HEK293 (cell line): ENCODE measurements around the gene CDKL5.

ENCODE experiments used
- CTCF ChIP-seq: fragments of 450-650 bp; formaldehyde crosslinking; IDR thresholded peaks from 2 replicates; pipeline ENCODE4 v1.5.1; 2016; ENCODE audit warnings: missing biosample characterization, missing genetic modification characterization
- GLIS2 ChIP-seq: fragments of 450-650 bp; formaldehyde crosslinking; IDR thresholded peaks from 2 replicates; pipeline ENCODE4 v1.5.1; 2016; ENCODE audit warnings: missing biosample characterization, missing genetic modification characterization
- IKZF3 ChIP-seq: fragments of 450-650 bp; IDR thresholded peaks from 2 replicates; pipeline ENCODE4 v1.5.0; 2018; ENCODE audit warnings: missing biosample characterization, mild to moderate bottlenecking, missing genetic modification characterization, moderate library complexity
- MEIS1 ChIP-seq: sonication (generic); formaldehyde crosslinking; IDR thresholded peaks from 2 replicates; pipeline ENCODE4 v1.8.1; 2022; ENCODE audit warnings: missing genetic modification reagents, mild to moderate bottlenecking, borderline replicate concordance
- MYNN ChIP-seq: fragments of 450-650 bp; formaldehyde crosslinking; IDR thresholded peaks from 2 replicates; pipeline ENCODE4 v1.5.1; 2016; ENCODE audit warnings: missing biosample characterization, missing genetic modification characterization, borderline replicate concordance
- RBAK ChIP-seq: fragments of 450-650 bp; formaldehyde crosslinking; IDR thresholded peaks from 2 replicates; pipeline ENCODE4 v1.5.1; 2016; ENCODE audit warnings: missing biosample characterization, missing genetic modification characterization
- SALL2 ChIP-seq: fragments of 450-650 bp; formaldehyde crosslinking; IDR thresholded peaks from 2 replicates; pipeline ENCODE4 v1.5.0; 2017; ENCODE audit warnings: missing biosample characterization, mild to moderate bottlenecking, missing genetic modification characterization, borderline replicate concordance
- SCRT2 ChIP-seq: fragments of 450-650 bp; formaldehyde crosslinking; IDR thresholded peaks from 2 replicates; pipeline ENCODE4 v1.5.1; 2016; ENCODE audit warnings: missing biosample characterization, missing genetic modification characterization
- SP7 ChIP-seq: fragments of 450-650 bp; formaldehyde crosslinking; IDR thresholded peaks from 2 replicates; pipeline ENCODE4 v1.5.1; 2016; ENCODE audit warnings: missing biosample characterization, missing genetic modification characterization
- TCF7L2 ChIP-seq: IDR thresholded peaks from 2 replicates; pipeline ENCODE4 v1.6.1; 2011; ENCODE audit warnings: low read depth, mild to moderate bottlenecking, inconsistent platforms, low read length, moderate library complexity, borderline replicate concordance
- TRIM28 ChIP-seq: IDR thresholded peaks from 2 replicates; pipeline ENCODE4 v1.6.1; 2011; ENCODE audit warnings: low read length, control low read depth, borderline replicate concordance
- YY1 ChIP-seq: fragments of 450-650 bp; formaldehyde crosslinking; IDR thresholded peaks from 2 replicates; pipeline ENCODE4 v1.5.1; 2018; ENCODE audit warnings: missing biosample characterization, missing genetic modification characterization
- ZBTB10 ChIP-seq: fragments of 450-650 bp; formaldehyde crosslinking; IDR thresholded peaks from 2 replicates; pipeline ENCODE4 v1.5.1; 2016; ENCODE audit warnings: missing biosample characterization, missing genetic modification characterization
- ZBTB11 ChIP-seq: fragments of 450-650 bp; formaldehyde crosslinking; conservative IDR thresholded peaks from 2 replicates; pipeline ENCODE4 v1.5.1; 2016; ENCODE audit warnings: low read depth, missing biosample characterization, missing genetic modification characterization
- ZBTB44 ChIP-seq: fragments of 450-650 bp; IDR thresholded peaks from 2 replicates; pipeline ENCODE4 v1.5.1; 2018; ENCODE audit warnings: missing biosample characterization, mild to moderate bottlenecking, missing genetic modification characterization
- ZIC2 ChIP-seq: fragments of 450-650 bp; formaldehyde crosslinking; IDR thresholded peaks from 2 replicates; pipeline ENCODE4 v1.5.1; 2016; ENCODE audit warnings: missing biosample characterization, missing genetic modification characterization
- ZNF140 ChIP-seq: fragments of 450-650 bp; formaldehyde crosslinking; IDR thresholded peaks from 2 replicates; pipeline ENCODE4 v1.5.1; 2016; ENCODE audit warnings: missing biosample characterization, missing genetic modification characterization
- ZNF211 ChIP-seq: fragments of 450-650 bp; formaldehyde crosslinking; IDR thresholded peaks from 2 replicates; pipeline ENCODE4 v1.5.1; 2016; ENCODE audit warnings: low read depth, missing biosample characterization, missing genetic modification characterization
- ZNF341 ChIP-seq: fragments of 450-650 bp; formaldehyde crosslinking; IDR thresholded peaks from 2 replicates; pipeline ENCODE4; 2016; ENCODE audit warnings: low read depth, missing biosample characterization, missing genetic modification characterization
- ZNF350 ChIP-seq: fragments of 450-650 bp; formaldehyde crosslinking; IDR thresholded peaks from 2 replicates; pipeline ENCODE4 v1.5.0; 2017; ENCODE audit warnings: missing biosample characterization, mild to moderate bottlenecking, missing genetic modification characterization
- ZNF426 ChIP-seq: fragments of 450-650 bp; formaldehyde crosslinking; IDR thresholded peaks from 2 replicates; pipeline ENCODE4 v1.5.1; 2017; ENCODE audit warnings: missing biosample characterization, missing genetic modification characterization, mild to moderate bottlenecking, inconsistent platforms, moderate library complexity
- ZNF544 ChIP-seq: fragments of 450-650 bp; formaldehyde crosslinking; IDR thresholded peaks from 2 replicates; pipeline ENCODE4 v1.5.0; 2017; ENCODE audit warnings: missing biosample characterization, missing genetic modification characterization
- ZNF561 ChIP-seq: fragments of 450-650 bp; IDR thresholded peaks from 2 replicates; pipeline ENCODE4 v1.5.1; 2018; ENCODE audit warnings: missing biosample characterization, missing genetic modification characterization, borderline replicate concordance
- ZNF629 ChIP-seq: fragments of 450-650 bp; formaldehyde crosslinking; IDR thresholded peaks from 2 replicates; pipeline ENCODE4 v1.5.1; 2017; ENCODE audit warnings: missing biosample characterization, missing genetic modification characterization
- ZSCAN16 ChIP-seq: fragments of 450-650 bp; formaldehyde crosslinking; IDR thresholded peaks from 2 replicates; pipeline ENCODE4 v1.5.1; 2016; ENCODE audit warnings: missing biosample characterization, missing genetic modification characterization
- ZSCAN18 ChIP-seq: fragments of 450-650 bp; formaldehyde crosslinking; IDR thresholded peaks from 2 replicates; pipeline ENCODE4 v1.5.1; 2016; ENCODE audit warnings: missing biosample characterization, missing genetic modification characterization
- TF ChIP-seq, protein P1 (sequence below): fragments of 450-650 bp; formaldehyde crosslinking; IDR thresholded peaks from 2 replicates; pipeline ENCODE4 v1.5.1; 2017; ENCODE audit warnings: missing biosample characterization, missing genetic modification characterization

The CDKL5 gene

GRCh38 chrX:18424482-18425198 lies 768 bp upstream of the CDKL5 start (continued):
- TF ChIP-seq TCF7L2 (no peak), ZSCAN18 (tag by site-specific recombination) (no peak), ZBTB10 (tag by site-specific recombination) (0 out of 2 replicates have a peak, but pooled peaks have one; percentile 31), ZNF350 (tag by site-specific recombination) (no peak), SP7 (tag by site-specific recombination) (0 out of 2 replicates have a peak, but pooled peaks have one; percentile 19), MEIS1 (CRISPR knock-in tag) (no peak), ZNF629 (tag by site-specific recombination) (peak; percentile 77), ZNF544 (tag by site-specific recombination) (no peak), ZNF211 (no peak), ZNF561 (tag by site-specific recombination) (no peak), ZSCAN16 (tag by site-specific recombination) (no peak), ZNF140 (no peak), CTCF (tag by site-specific recombination) (no peak), ZBTB11 (tag by site-specific recombination) (no peak), YY1 (tag by site-specific recombination) (no peak; the same call in 1 of the 2 replicates), TRIM28 (peak; percentile 66), IKZF3 (peak; percentile 39; the same call in 1 of the 2 replicates), GLIS2 (peak; percentile 96; the same call in 1 of the 2 replicates), ZNF426 (tag by site-specific recombination) (no peak), ZNF341 (tag by site-specific recombination) (peak; percentile 58), SALL2 (no peak), ZIC2 (tag by site-specific recombination) (no peak), SCRT2 (tag by site-specific recombination) (peak; percentile 97), RBAK (no peak), MYNN (tag by site-specific recombination) (no peak), ZBTB44 (tag by site-specific recombination) (peak; percentile 96)
- TF ChIP-seq, protein P1, sequence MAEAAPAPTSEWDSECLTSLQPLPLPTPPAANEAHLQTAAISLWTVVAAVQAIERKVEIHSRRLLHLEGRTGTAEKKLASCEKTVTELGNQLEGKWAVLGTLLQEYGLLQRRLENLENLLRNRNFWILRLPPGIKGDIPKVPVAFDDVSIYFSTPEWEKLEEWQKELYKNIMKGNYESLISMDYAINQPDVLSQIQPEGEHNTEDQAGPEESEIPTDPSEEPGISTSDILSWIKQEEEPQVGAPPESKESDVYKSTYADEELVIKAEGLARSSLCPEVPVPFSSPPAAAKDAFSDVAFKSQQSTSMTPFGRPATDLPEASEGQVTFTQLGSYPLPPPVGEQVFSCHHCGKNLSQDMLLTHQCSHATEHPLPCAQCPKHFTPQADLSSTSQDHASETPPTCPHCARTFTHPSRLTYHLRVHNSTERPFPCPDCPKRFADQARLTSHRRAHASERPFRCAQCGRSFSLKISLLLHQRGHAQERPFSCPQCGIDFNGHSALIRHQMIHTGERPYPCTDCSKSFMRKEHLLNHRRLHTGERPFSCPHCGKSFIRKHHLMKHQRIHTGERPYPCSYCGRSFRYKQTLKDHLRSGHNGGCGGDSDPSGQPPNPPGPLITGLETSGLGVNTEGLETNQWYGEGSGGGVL (tag by site-specific recombination): peak; percentile 94
